ENCODE measurements around the gene DCAF17. TPM values are rescaled to one million over a fixed set of nuclear protein-coding genes. Genes with fewer than 3 reads are reported as not detected.
"Not testable (repeated sequence)": the region's sequence is repeated elsewhere in the genome, so short reads cannot be mapped to it uniquely, and the experiment has no call there.

The DCAF17 gene
- total RNA-seq, 1 donor from 2014 or later = 18.2 TPM

GRCh38 chr2:171530378-171530777 lies 96.4 kb downstream of the DCAF17 start:
- H3K27me3 ChIP-seq (ENCODE audit: control insufficient read depth, insufficient read depth, low read length) = no peaks in the 10 kb centered on the region
- no peak for FAIRE-seq
- no peak for DNase-seq (ENCODE audit: low read depth)

DNA sequence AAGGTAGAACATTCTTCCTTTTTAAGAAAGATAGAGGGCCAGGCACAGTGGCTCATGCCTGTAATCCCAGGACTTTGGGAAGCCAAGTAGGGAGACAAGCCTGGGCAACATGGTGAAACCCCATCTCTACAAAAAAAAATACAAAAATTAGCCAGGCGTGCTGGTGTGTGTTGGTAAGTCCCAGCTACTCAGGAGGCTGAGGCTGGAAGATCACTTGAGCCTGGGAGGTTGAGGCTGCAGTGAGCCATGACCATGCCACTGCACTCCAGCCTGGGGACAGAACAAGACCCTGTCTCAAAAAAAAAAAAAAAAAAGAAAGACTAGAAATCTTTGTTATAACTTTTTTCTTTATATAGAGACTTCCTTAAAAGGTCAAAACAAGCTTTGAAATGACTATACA lies 96.8 kb downstream of the DCAF17 start:
- not testable (repeated sequence) for H3K4me3 ChIP-seq (ENCODE audit: low read depth, low read length); H3K36me3 ChIP-seq (ENCODE audit: control insufficient read depth, insufficient read depth, low read length); FAIRE-seq; H3K27me3 ChIP-seq (ENCODE audit: control insufficient read depth, insufficient read depth, low read length); DNase-seq (ENCODE audit: low read depth)

More at GRCh38 chr2:171530378-171530777, 96.4 kb downstream of the DCAF17 start:
- Histone ChIP-seq H3K4me3 (ENCODE audit: low read depth, low read length) (no peak overlapping the region), H3K36me3 (ENCODE audit: control insufficient read depth, insufficient read depth, low read length) (no peaks in the 10 kb centered on the region)
- TF ChIP-seq, protein P1, sequence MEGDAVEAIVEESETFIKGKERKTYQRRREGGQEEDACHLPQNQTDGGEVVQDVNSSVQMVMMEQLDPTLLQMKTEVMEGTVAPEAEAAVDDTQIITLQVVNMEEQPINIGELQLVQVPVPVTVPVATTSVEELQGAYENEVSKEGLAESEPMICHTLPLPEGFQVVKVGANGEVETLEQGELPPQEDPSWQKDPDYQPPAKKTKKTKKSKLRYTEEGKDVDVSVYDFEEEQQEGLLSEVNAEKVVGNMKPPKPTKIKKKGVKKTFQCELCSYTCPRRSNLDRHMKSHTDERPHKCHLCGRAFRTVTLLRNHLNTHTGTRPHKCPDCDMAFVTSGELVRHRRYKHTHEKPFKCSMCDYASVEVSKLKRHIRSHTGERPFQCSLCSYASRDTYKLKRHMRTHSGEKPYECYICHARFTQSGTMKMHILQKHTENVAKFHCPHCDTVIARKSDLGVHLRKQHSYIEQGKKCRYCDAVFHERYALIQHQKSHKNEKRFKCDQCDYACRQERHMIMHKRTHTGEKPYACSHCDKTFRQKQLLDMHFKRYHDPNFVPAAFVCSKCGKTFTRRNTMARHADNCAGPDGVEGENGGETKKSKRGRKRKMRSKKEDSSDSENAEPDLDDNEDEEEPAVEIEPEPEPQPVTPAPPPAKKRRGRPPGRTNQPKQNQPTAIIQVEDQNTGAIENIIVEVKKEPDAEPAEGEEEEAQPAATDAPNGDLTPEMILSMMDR (IDR thresholded peaks at IDR 0.05; ENCODE audit: insufficient read depth, low read length, severe bottlenecking) = no peak

- TF ChIP-seq, protein P1 (IDR thresholded peaks at IDR 0.05; ENCODE audit: insufficient read depth, low read length, severe bottlenecking) = no peak
- no peak overlapping the region for H3K4me3 ChIP-seq (ENCODE audit: low read depth, low read length)
- no peak for FAIRE-seq
Observed at GRCh38 chr2:171531291-171531690, 97.3 kb downstream of the DCAF17 start.

GRCh38 chr2:171531836-171532450 lies 97.9 kb downstream of the DCAF17 start:
- Histone ChIP-seq H3K36me3 (ENCODE audit: control insufficient read depth, insufficient read depth, low read length) (no peaks in the 10 kb centered on the region), H3K27me3 (ENCODE audit: control insufficient read depth, insufficient read depth, low read length) (no peaks in the 10 kb centered on the region), H3K4me3 (ENCODE audit: low read depth, low read length) (no peak overlapping the region)
- DNase-seq (ENCODE audit: low read depth) (no peak), FAIRE-seq (no peak)
- TF ChIP-seq, protein P1 (IDR thresholded peaks at IDR 0.05; ENCODE audit: insufficient read depth, low read length, severe bottlenecking) = no peak

More at GRCh38 chr2:171531291-171531690, 97.3 kb downstream of the DCAF17 start:
- Histone ChIP-seq H3K36me3 (ENCODE audit: control insufficient read depth, insufficient read depth, low read length) (no peaks in the 10 kb centered on the region), H3K27me3 (ENCODE audit: control insufficient read depth, insufficient read depth, low read length) (no peaks in the 10 kb centered on the region)
- peak; percentile 26 for DNase-seq (ENCODE audit: low read depth)

DNA sequence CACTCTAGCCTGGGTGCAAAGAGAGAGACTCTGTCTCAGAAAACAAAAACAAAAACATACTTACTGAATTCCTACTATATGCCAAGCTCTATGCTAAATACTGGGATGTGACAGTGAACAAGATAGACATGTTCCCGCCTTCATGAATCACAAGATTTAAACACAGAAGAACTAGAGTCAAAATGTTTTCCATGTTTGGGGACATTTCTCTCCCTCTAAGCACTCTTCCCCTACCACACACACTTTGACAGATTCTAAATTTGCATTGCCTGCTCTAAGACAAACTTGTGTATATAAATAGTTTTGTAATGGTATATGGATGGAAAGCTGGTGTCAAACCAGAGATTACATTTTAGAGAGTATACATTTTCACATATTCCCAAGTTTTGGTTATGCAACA lies 99.3 kb downstream of the DCAF17 start:
- DNase-seq (ENCODE audit: low read depth) = no peak
- FAIRE-seq = no peak
- H3K36me3 ChIP-seq (ENCODE audit: control insufficient read depth, insufficient read depth, low read length) = no peaks in the 10 kb centered on the region
- H3K4me3 ChIP-seq (ENCODE audit: low read depth, low read length) = no peak overlapping the region
- TF ChIP-seq, protein P1 (IDR thresholded peaks at IDR 0.05; ENCODE audit: insufficient read depth, low read length, severe bottlenecking) = no peak
- H3K27me3 ChIP-seq (ENCODE audit: control insufficient read depth, insufficient read depth, low read length) = no peaks in the 10 kb centered on the region

Other genes with a start within 250 kb of the DCAF17 start
- 15.0 and 33.7 TPM in 2 replicates for gene METTL8, start 236 bp upstream of the DCAF17 start, total RNA-seq
- gene CYBRD1, start 88.2 kb downstream of the DCAF17 start, total RNA-seq = 8.1 and 14.5 TPM in 2 replicates